ENCODE data around the gene ZFYVE16. TPM values are rescaled to one million over a fixed set of nuclear protein-coding genes. Genes with fewer than 3 reads are reported as not detected.

Gene ZFYVE16
- total and polyA plus RNA-seq, 2 of the 4 experiments (the other 2 are of a cell fraction) = 5.3 to 11.1 TPM

DNA sequence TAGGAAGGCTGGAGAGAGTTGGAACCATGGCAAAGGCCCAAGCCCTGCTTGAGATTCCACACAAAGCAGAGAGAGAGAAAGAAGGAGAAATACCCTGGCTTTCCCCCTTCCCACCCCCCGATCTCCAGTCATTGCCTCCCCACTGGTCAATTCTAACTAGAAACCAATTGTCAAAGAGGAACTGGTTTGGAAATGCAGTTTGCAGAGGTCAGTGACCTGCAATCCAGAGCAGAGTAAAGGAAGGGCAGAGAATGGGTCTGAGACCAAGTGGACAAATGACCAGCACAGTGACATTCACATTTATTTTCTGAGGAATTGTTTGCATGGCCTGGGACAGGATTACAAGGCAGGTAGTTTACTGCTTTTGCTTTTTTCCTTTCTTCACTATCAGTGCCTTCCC lies 37.5 kb upstream of the ZFYVE16 start:
- Histone ChIP-seq H2AK5ac (ENCODE audit: low read depth, low read length) (no peak overlapping the region), H3K4me3 (ENCODE audit: insufficient read depth, low read depth, low read length) (no peak overlapping the region), H3K9me3 (ENCODE audit: control insufficient read depth, insufficient read depth, low read length) (no peaks in the 10 kb centered on the region), H3K79me1 (ENCODE audit: low read depth in 1 of 2, low read length in 2 of 2) (no peaks in the 10 kb centered on the region), H3K18ac (ENCODE audit: low read depth, low read length) (no peak overlapping the region), H2BK120ac (ENCODE audit: low read depth, low read length) (no peak overlapping the region), H4K91ac (ENCODE audit: insufficient read depth, low read depth, low read length) (no peak overlapping the region), H2BK15ac (ENCODE audit: low read depth, low read length) (no peak overlapping the region), H2AFZ (replicated peaks; ENCODE audit: low read length, poor library complexity) (no peak overlapping the region), H3K9me1 (ENCODE audit: insufficient read depth, low read length) (no peaks in the 10 kb centered on the region), H2BK20ac (ENCODE audit: low read depth, low read length) (no peak overlapping the region), H3K27me3 (ENCODE audit: control insufficient read depth, insufficient read depth, low read length) (peaks cover 5% of the 10 kb centered on the region), H2BK5ac (ENCODE audit: low read depth, low read length, poor library complexity, severe bottlenecking) (no peak overlapping the region), H3K9ac (ENCODE audit: low read depth, low read length) (no peak overlapping the region), H3K4ac (ENCODE audit: low read depth, low read length) (no peak overlapping the region), H4K20me1 (ENCODE audit: insufficient read depth, low read length) (no peaks in the 10 kb centered on the region), H2AK9ac (replicated peaks; ENCODE audit: low read depth, low read length, poor library complexity) (no peak overlapping the region), H4K8ac (ENCODE audit: low read depth in 2 of 2, low read length in 2 of 2) (no peak overlapping the region), H4K5ac (ENCODE audit: low read depth, low read length) (no peak overlapping the region), H3K56ac (ENCODE audit: extremely low read depth, insufficient read depth, low read length) (no peak overlapping the region), H3K14ac (replicated peaks; ENCODE audit: low read depth, low read length) (no peak overlapping the region), H3K27ac (ENCODE audit: insufficient read depth, low read length) (no peak overlapping the region), H3K23ac (ENCODE audit: low read depth, low read length) (no peak overlapping the region), H3K4me1 (ENCODE audit: control insufficient read depth, insufficient read depth, low read length) (no peaks in the 10 kb centered on the region), H3K36me3 (ENCODE audit: control insufficient read depth, insufficient read depth, low read length) (no peaks in the 10 kb centered on the region), H3K4me2 (ENCODE audit: low read depth, low read length) (no peak overlapping the region)
- DNase-seq (no peak), ATAC-seq (ENCODE audit: low read depth) (no peak)
- POLR2A ChIA-PET (ENCODE audit: unreplicated experiment) = no interaction called here
- WGBS, 2 experiments (ENCODE audit: extremely low coverage in 2 of 2, insufficient read length in 1 of 2) = no CpG with 5 or more reads among the region's 1 CpG
- CTCF ChIA-PET = no interaction called here
- BruUV-seq (replicated peaks) = no TSS peak
- in situ Hi-C loops (cut with MboI; ENCODE audit: low sequenced_read_pairs) (no loop called here), dilution Hi-C loops (cut with HindIII; ENCODE audit: low sequenced_read_pairs, unreplicated experiment) (no loop called here), intact Hi-C loops (cut with micrococcal nuclease) (no loop called here)
- TF ChIP-seq RAD21 (IDR thresholded peaks at IDR 0.05; ENCODE audit: low read length) = no peak
- TF ChIP-seq RCOR1 (IDR thresholded peaks at IDR 0.05; ENCODE audit: insufficient replicate concordance, low read length) = no peak
- no peak for TF ChIP-seq MXI1 (IDR thresholded peaks at IDR 0.05; ENCODE audit: borderline replicate concordance, low read depth, low read length)
- no peak for TF ChIP-seq FOS (IDR thresholded peaks at IDR 0.05; ENCODE audit: low read depth, low read length)
- no peak for TF ChIP-seq CEBPB (IDR thresholded peaks at IDR 0.05; ENCODE audit: low read depth, low read length)
- TF ChIP-seq, protein P1, sequence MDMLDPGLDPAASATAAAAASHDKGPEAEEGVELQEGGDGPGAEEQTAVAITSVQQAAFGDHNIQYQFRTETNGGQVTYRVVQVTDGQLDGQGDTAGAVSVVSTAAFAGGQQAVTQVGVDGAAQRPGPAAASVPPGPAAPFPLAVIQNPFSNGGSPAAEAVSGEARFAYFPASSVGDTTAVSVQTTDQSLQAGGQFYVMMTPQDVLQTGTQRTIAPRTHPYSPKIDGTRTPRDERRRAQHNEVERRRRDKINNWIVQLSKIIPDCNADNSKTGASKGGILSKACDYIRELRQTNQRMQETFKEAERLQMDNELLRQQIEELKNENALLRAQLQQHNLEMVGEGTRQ (IDR thresholded peaks at IDR 0.05; ENCODE audit: low read depth, low read length) = no peak
- TF ChIP-seq, protein P2, sequence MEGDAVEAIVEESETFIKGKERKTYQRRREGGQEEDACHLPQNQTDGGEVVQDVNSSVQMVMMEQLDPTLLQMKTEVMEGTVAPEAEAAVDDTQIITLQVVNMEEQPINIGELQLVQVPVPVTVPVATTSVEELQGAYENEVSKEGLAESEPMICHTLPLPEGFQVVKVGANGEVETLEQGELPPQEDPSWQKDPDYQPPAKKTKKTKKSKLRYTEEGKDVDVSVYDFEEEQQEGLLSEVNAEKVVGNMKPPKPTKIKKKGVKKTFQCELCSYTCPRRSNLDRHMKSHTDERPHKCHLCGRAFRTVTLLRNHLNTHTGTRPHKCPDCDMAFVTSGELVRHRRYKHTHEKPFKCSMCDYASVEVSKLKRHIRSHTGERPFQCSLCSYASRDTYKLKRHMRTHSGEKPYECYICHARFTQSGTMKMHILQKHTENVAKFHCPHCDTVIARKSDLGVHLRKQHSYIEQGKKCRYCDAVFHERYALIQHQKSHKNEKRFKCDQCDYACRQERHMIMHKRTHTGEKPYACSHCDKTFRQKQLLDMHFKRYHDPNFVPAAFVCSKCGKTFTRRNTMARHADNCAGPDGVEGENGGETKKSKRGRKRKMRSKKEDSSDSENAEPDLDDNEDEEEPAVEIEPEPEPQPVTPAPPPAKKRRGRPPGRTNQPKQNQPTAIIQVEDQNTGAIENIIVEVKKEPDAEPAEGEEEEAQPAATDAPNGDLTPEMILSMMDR (conservative IDR thresholded peaks at IDR 0.05; ENCODE audit: low read depth, low read length) = no peak
- no peak for TF ChIP-seq MAFK (IDR thresholded peaks at IDR 0.05; ENCODE audit: low read depth, low read length)
- no peak for TF ChIP-seq BHLHE40 (IDR thresholded peaks at IDR 0.05; ENCODE audit: low read depth, low read length)
- no peak for TF ChIP-seq SMC3 (IDR thresholded peaks at IDR 0.05; ENCODE audit: low read depth, low read length)
- TF ChIP-seq RFX5 (IDR thresholded peaks at IDR 0.05; ENCODE audit: low read depth, low read length) = no peak
- TF ChIP-seq POLR2A (IDR thresholded peaks at IDR 0.05; ENCODE audit: low read depth, low read length) = no peak
- TF ChIP-seq, protein P3, sequence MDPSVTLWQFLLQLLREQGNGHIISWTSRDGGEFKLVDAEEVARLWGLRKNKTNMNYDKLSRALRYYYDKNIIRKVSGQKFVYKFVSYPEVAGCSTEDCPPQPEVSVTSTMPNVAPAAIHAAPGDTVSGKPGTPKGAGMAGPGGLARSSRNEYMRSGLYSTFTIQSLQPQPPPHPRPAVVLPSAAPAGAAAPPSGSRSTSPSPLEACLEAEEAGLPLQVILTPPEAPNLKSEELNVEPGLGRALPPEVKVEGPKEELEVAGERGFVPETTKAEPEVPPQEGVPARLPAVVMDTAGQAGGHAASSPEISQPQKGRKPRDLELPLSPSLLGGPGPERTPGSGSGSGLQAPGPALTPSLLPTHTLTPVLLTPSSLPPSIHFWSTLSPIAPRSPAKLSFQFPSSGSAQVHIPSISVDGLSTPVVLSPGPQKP (IDR thresholded peaks at IDR 0.05; ENCODE audit: borderline replicate concordance, low read depth, low read length) = no peak
- no peak for TF ChIP-seq NFE2L2 (IDR thresholded peaks at IDR 0.05; ENCODE audit: low read depth, low read length)
- no peak for TF ChIP-seq CHD1 (IDR thresholded peaks at IDR 0.05; ENCODE audit: low read depth, low read length)
- no peak for TF ChIP-seq MAZ (IDR thresholded peaks at IDR 0.05; ENCODE audit: borderline replicate concordance, low read depth, low read length)
